Suprapubic skin (tissue), 4 donors: ENCODE results near the gene EXOSC2. TPM values are rescaled to one million over a fixed set of nuclear protein-coding genes. Genes with fewer than 3 reads are reported as not detected.

Experiments
- DNase-seq, 2 donors: peaks; one replicate each; pipeline ENCODE4 v3.0.0-alpha.2; 2019; ENCODE audit warnings: low spot score in 2 of 2
- H3K27ac ChIP-seq: fragments of 200-600 bp; sonication (generic); one replicate; pipeline ENCODE4 v1.5.1; 2019
- H3K27me3 ChIP-seq: fragments of 200-600 bp; sonication (generic); one replicate; pipeline ENCODE4 v1.5.1; 2019
- H3K36me3 ChIP-seq: fragments of 200-600 bp; sonication (generic); one replicate; pipeline ENCODE4 v1.5.1; 2019
- H3K4me1 ChIP-seq: fragments of 200-600 bp; sonication (generic); one replicate; pipeline ENCODE4 v1.5.1; 2019
- H3K4me3 ChIP-seq: fragments of 200-600 bp; sonication (generic); one replicate; pipeline ENCODE4 v1.5.1; 2019; ENCODE audit warnings: mild to moderate bottlenecking
- H3K9me3 ChIP-seq: fragments of 200-600 bp; sonication (generic); one replicate; pipeline ENCODE4 v1.5.1; 2019
- CTCF ChIP-seq, 2 donors: fragments of 200-600 bp in 1 of 2; fragments of 450-650 bp in 1 of 2; sonication (generic) in 1 of 2; IDR thresholded peaks; one replicate each; pipeline ENCODE4 v1.5.1; 2016 to 2019; ENCODE audit warnings: antibody characterized with exemption in 2 of 2, mild to moderate bottlenecking in 1 of 2, moderate library complexity in 1 of 2
- EP300 ChIP-seq: sonication (generic); formaldehyde crosslinking; IDR thresholded peaks from one replicate; pipeline ENCODE4 v1.6.1; 2017; ENCODE audit warnings: antibody characterized with exemption
- POLR2A ChIP-seq, 2 donors: fragments of 450-650 bp; IDR thresholded peaks; one replicate each; pipeline ENCODE4 v1.6.1; 2017; ENCODE audit warnings: antibody characterized with exemption in 2 of 2, mild to moderate bottlenecking in 2 of 2, moderate library complexity in 2 of 2
- POLR2AphosphoS5 ChIP-seq, 3 donors: sonication (generic); formaldehyde crosslinking; IDR thresholded peaks; one replicate each; pipeline ENCODE4 v1.6.1; 2017; ENCODE audit warnings: antibody characterized with exemption in 3 of 3
- WGBS: methylation state at CpG from one replicate; pipeline ENCODE4 v1.1.5; 2018; 5-methylcytosine and 5-hydroxymethylcytosine counted together
- total RNA-seq, 4 donors: library from RNA; depleted of rRNA; stranded (reverse); fragments of >200 nt; gene quantifications; one replicate each; pipeline ENCODE4 v1.1.0, GENCODE V29; 2016

Gene EXOSC2
- total RNA-seq, 4 donors from 2014 or later, result 19.5 to 30.4 (median 23.8) TPM

- no peak for DNase-seq
- Histone ChIP-seq H3K9me3 (no peaks in the 10 kb centered on the region), H3K36me3 (peaks cover 69% of the 10 kb centered on the region), H3K27me3 (no peaks in the 10 kb centered on the region), H3K27ac (no peak overlapping the region), H3K4me3 (no peak overlapping the region), H3K4me1 (peaks cover 6% of the 10 kb centered on the region)
- TF ChIP-seq EP300 (no peak), POLR2A (IDR thresholded peaks at IDR 0.05) (no peak), CTCF (IDR thresholded peaks at IDR 0.05) (no peak), POLR2AphosphoS5 (IDR thresholded peaks at IDR 0.05) (no peak)
- 68% methylated on average over 7 of the region's 7 CpGs for WGBS
These were observed 9.9 kb downstream of the EXOSC2 start for GRCh38 chr9:130703501-130703900.

GRCh38 chr9:130707225-130707976, 13.8 kb downstream of the EXOSC2 start:
- Histone ChIP-seq H3K27ac (no peak overlapping the region), H3K4me1 (peaks cover 3% of the 10 kb centered on the region), H3K9me3 (no peaks in the 10 kb centered on the region), H3K4me3 (no peak overlapping the region), H3K27me3 (no peaks in the 10 kb centered on the region), H3K36me3 (peaks cover 32% of the 10 kb centered on the region)
- TF ChIP-seq POLR2A (IDR thresholded peaks at IDR 0.05) (no peak), EP300 (no peak), POLR2AphosphoS5 (IDR thresholded peaks at IDR 0.05) (no peak), CTCF (IDR thresholded peaks at IDR 0.05) (peak; percentile 61 to 87)
- DNase-seq, result peak; percentile 75 to 86
- WGBS, result 52% methylated on average over 9 of the region's 9 CpGs

- H3K27me3 ChIP-seq, result no peaks in the 10 kb centered on the region
- no peak overlapping the region for H3K4me3 ChIP-seq
- H3K9me3 ChIP-seq, result no peaks in the 10 kb centered on the region
- DNase-seq, result no peak
- TF ChIP-seq POLR2A (IDR thresholded peaks at IDR 0.05) (no peak), POLR2AphosphoS5 (IDR thresholded peaks at IDR 0.05) (no peak), EP300 (no peak), CTCF (IDR thresholded peaks at IDR 0.05) (no peak)
- 94% methylated on average over 8 of the region's 8 CpGs for WGBS
- H3K27ac ChIP-seq, result no peak overlapping the region
- H3K36me3 ChIP-seq, result no peaks in the 10 kb centered on the region
- peaks cover 29% of the 10 kb centered on the region for H3K4me1 ChIP-seq
These were observed 17.3 kb downstream of the EXOSC2 start for GRCh38 chr9:130710822-130711352.

GRCh38 chr9:130711469-130711868, 17.9 kb downstream of the EXOSC2 start:
- Histone ChIP-seq H3K27me3 (no peaks in the 10 kb centered on the region), H3K27ac (no peak overlapping the region), H3K9me3 (no peaks in the 10 kb centered on the region), H3K4me1 (peaks cover 34% of the 10 kb centered on the region), H3K36me3 (no peaks in the 10 kb centered on the region), H3K4me3 (no peak overlapping the region)
- DNase-seq, result no peak
- WGBS, result 78% methylated on average over 8 of the region's 8 CpGs
- TF ChIP-seq POLR2AphosphoS5 (IDR thresholded peaks at IDR 0.05), result no peak
- no peak for TF ChIP-seq CTCF (IDR thresholded peaks at IDR 0.05)
- TF ChIP-seq POLR2A (IDR thresholded peaks at IDR 0.05), result no peak
- TF ChIP-seq EP300, result no peak

GRCh38 chr9:130712564-130713285, 19.1 kb downstream of the EXOSC2 start:
- peak in 1 of 2 donors; percentile 67 for TF ChIP-seq POLR2A (IDR thresholded peaks at IDR 0.05)
- TF ChIP-seq POLR2AphosphoS5 (IDR thresholded peaks at IDR 0.05), result peak in 1 of 3 donors; percentile 65
- TF ChIP-seq EP300, result no peak
- no peaks in the 10 kb centered on the region for H3K27me3 ChIP-seq
- H3K27ac ChIP-seq, result peak overlapping the region; percentile 98
- peak; percentile 99 for DNase-seq
- 1% methylated on average over 35 of the region's 68 CpGs for WGBS
- H3K36me3 ChIP-seq, result no peaks in the 10 kb centered on the region
- no peaks in the 10 kb centered on the region for H3K9me3 ChIP-seq
- H3K4me3 ChIP-seq, result peak overlapping the region; percentile 94
- H3K4me1 ChIP-seq, result peaks cover 39% of the 10 kb centered on the region
